ENCODE results near the gene ZWILCH.
"Not testable (repeated sequence)": the region's sequence is repeated elsewhere in the genome, so short reads cannot be mapped to it uniquely, and the experiment has no call there.

Gene ZWILCH

GRCh38 chr15:66488525-66488924, 16.6 kb upstream of the ZWILCH start:
- DNase-seq (ENCODE audit: low read depth in 2 of 2): no peak

GRCh38 chr15:66489179-66489791, 15.8 kb upstream of the ZWILCH start:
- no peak for DNase-seq (ENCODE audit: low read depth in 2 of 2)

GRCh38 chr15:66491846-66492245, 13.3 kb upstream of the ZWILCH start:
- DNase-seq (ENCODE audit: low read depth in 2 of 2): no peak

GRCh38 chr15:66494262-66494661, 10.9 kb upstream of the ZWILCH start:
- no peak for DNase-seq (ENCODE audit: low read depth in 2 of 2)

- DNase-seq (ENCODE audit: low read depth in 2 of 2): no peak
Measured at GRCh38 chr15:66496951-66497501, 8.1 kb upstream of the ZWILCH start.

GRCh38 chr15:66497502-66498455, 7.3 kb upstream of the ZWILCH start, which contains the start of gene SNAPC5:
TSS of gene SNAPC5 (minus strand) at chr15:66497762. CDS start at chr15:66497731, 31 bp downstream.
- DNase-seq (ENCODE audit: low read depth in 2 of 2): peak; percentile 93 to 96

- no peak for DNase-seq (ENCODE audit: low read depth in 2 of 2)
Measured at GRCh38 chr15:66498501-66499386, 6.4 kb upstream of the ZWILCH start.

GRCh38 chr15:66500346-66500745, 4.8 kb upstream of the ZWILCH start:
- not testable (repeated sequence) for DNase-seq (ENCODE audit: low read depth in 2 of 2)

- DNase-seq (ENCODE audit: low read depth in 2 of 2): no peak
Measured at GRCh38 chr15:66502491-66502890, 2.6 kb upstream of the ZWILCH start.

GRCh38 chr15:66503041-66503648, 2.0 kb upstream of the ZWILCH start:
- DNase-seq (ENCODE audit: low read depth in 2 of 2): not testable (repeated sequence)

- DNase-seq (ENCODE audit: low read depth in 2 of 2): no peak
Measured at GRCh38 chr15:66503780-66504562, 1.2 kb upstream of the ZWILCH start.

GRCh38 chr15:66505430-66505811, 295 bp downstream of the ZWILCH start:
- no peak for DNase-seq (ENCODE audit: low read depth in 2 of 2)

GRCh38 chr15:66505818-66506217, 692 bp downstream of the ZWILCH start:
- DNase-seq (ENCODE audit: low read depth in 2 of 2): no peak

- no peak for DNase-seq (ENCODE audit: low read depth in 2 of 2)
Measured at GRCh38 chr15:66508293-66508883, 3.3 kb downstream of the ZWILCH start.

- DNase-seq (ENCODE audit: low read depth in 2 of 2): no peak
Measured at GRCh38 chr15:66514586-66514985, 9.5 kb downstream of the ZWILCH start.

- no peak for DNase-seq (ENCODE audit: low read depth in 2 of 2)
Measured at GRCh38 chr15:66515901-66516322, 10.8 kb downstream of the ZWILCH start.

- DNase-seq (ENCODE audit: low read depth in 2 of 2): no peak
Measured at GRCh38 chr15:66523926-66524325, 18.8 kb downstream of the ZWILCH start.

- DNase-seq (ENCODE audit: low read depth in 2 of 2): no peak
Measured at GRCh38 chr15:66524838-66525237, 19.7 kb downstream of the ZWILCH start.

GRCh38 chr15:66535056-66535455, 29.9 kb downstream of the ZWILCH start:
- no peak for DNase-seq (ENCODE audit: low read depth in 2 of 2)

- DNase-seq (ENCODE audit: low read depth in 2 of 2): no peak
Measured at GRCh38 chr15:66542896-66543295, 37.8 kb downstream of the ZWILCH start.

Data from stimulated activated CD8-positive, alpha-beta memory T cell treated with anti-CD3 and anti-CD28 coated beads, Interleukin-7, amount 100 ng/mL, for 1 hour (primary cell).